WTC11 (cell line): ENCODE results near the gene CRIP2. TPM values are rescaled to one million over a fixed set of nuclear protein-coding genes. Genes with fewer than 3 reads are reported as not detected.
A peak's percentile ranks its signal among the peaks of the same experiment; 100 is the strongest.

Source experiments
- ATAC-seq: fragments of 200-7000 bp; cut with Tn5 transposase; 2 replicates; pipeline ENCODE4 v1.10.0; 2021; ENCODE audit warnings: mild to moderate bottlenecking, moderate library complexity
- CTCF ChIA-PET: fragments of 300-600 bp; sonication (Branson Sonifier 250); formaldehyde crosslinking; loops from one replicate; lab custom pipeline; 2021; ENCODE audit warnings: antibody characterized with exemption; lab: Charles Lee
- POLR2A ChIA-PET: fragments of 350-600 bp; sonication (Branson Sonifier 250); formaldehyde crosslinking; loops from one replicate; lab custom pipeline; 2021; ENCODE audit warnings: antibody characterized with exemption; lab: Charles Lee
- DNase-seq: peaks from one replicate; pipeline ENCODE4 v3.0.0; 2021; ENCODE audit warnings: low spot score
- H3K27ac Mint-ChIP-seq: 2 replicates; pipeline ENCODE4 v1.8.0; 2021; ENCODE audit warnings: mixed read lengths
- H3K27me3 Mint-ChIP-seq: 2 replicates; pipeline ENCODE4 v1.8.0; 2021; ENCODE audit warnings: low read depth, mild to moderate bottlenecking, moderate library complexity, mixed read lengths
- H3K36me3 Mint-ChIP-seq: 2 replicates; pipeline ENCODE4 v1.8.0; 2021; ENCODE audit warnings: mixed read lengths
- H3K4me1 Mint-ChIP-seq: 2 replicates; pipeline ENCODE4 v1.8.0; 2022; ENCODE audit warnings: mixed read lengths
- H3K4me3 Mint-ChIP-seq: 2 replicates; pipeline ENCODE4 v1.8.0; 2021; ENCODE audit warnings: mild to moderate bottlenecking, moderate library complexity, mixed read lengths
- H3K9me3 Mint-ChIP-seq: 2 replicates; pipeline ENCODE4 v1.8.0; 2021; ENCODE audit warnings: mixed read lengths
- CDX4 ChIP-seq: fragments of 250-450 bp; sonication (Bioruptor Pico); IDR thresholded peaks from 2 replicates; pipeline ENCODE4 v1.9.0; 2021; ENCODE audit warnings: moderate library complexity, mild to moderate bottlenecking, inconsistent platforms, borderline replicate concordance
- CREB1 ChIP-seq: sonication (generic); formaldehyde crosslinking; IDR thresholded peaks from 2 replicates; pipeline ENCODE4 v1.8.0; 2023; ENCODE audit warnings: mild to moderate bottlenecking, missing genetic modification reagents
- E2F1 ChIP-seq: sonication (generic); formaldehyde crosslinking; IDR thresholded peaks from 2 replicates; pipeline ENCODE4 v1.8.0; 2022; ENCODE audit warnings: mild to moderate bottlenecking, missing genetic modification reagents
- EMX1 ChIP-seq: fragments of 250-450 bp; sonication (Bioruptor Pico); IDR thresholded peaks from 2 replicates; pipeline ENCODE4 v1.8.0; 2021; ENCODE audit warnings: mild to moderate bottlenecking
- ESRRA ChIP-seq: sonication (generic); formaldehyde crosslinking; IDR thresholded peaks from 2 replicates; pipeline ENCODE4 v1.8.1; 2022; ENCODE audit warnings: mild to moderate bottlenecking, missing genetic modification reagents, borderline replicate concordance
- ETV6 ChIP-seq: sonication (generic); formaldehyde crosslinking; IDR thresholded peaks from 2 replicates; pipeline ENCODE4 v1.8.1; 2022; ENCODE audit warnings: mild to moderate bottlenecking, missing genetic modification reagents
- GRHL2 ChIP-seq: fragments of 250-450 bp; sonication (Bioruptor Pico); IDR thresholded peaks from 2 replicates; pipeline ENCODE4 v1.8.0; 2022; ENCODE audit warnings: mild to moderate bottlenecking, moderate library complexity; ENCODE audit not compliant: insufficient replicate concordance, severe bottlenecking
- HMGA2 ChIP-seq: fragments of 250-450 bp; sonication (Bioruptor Pico); IDR thresholded peaks from 2 replicates; pipeline ENCODE4 v1.4.0; 2021; ENCODE audit warnings: mild to moderate bottlenecking, moderate library complexity
- HMGXB4 ChIP-seq: sonication (generic); formaldehyde crosslinking; IDR thresholded peaks from 2 replicates; pipeline ENCODE4 v1.8.1; 2023; ENCODE audit warnings: mild to moderate bottlenecking, moderate library complexity, missing genetic modification reagents
- JUN ChIP-seq: sonication (generic); formaldehyde crosslinking; IDR thresholded peaks from 2 replicates; pipeline ENCODE4 v1.8.0; 2023; ENCODE audit warnings: mild to moderate bottlenecking, missing genetic modification reagents
- NFE2L1 ChIP-seq: sonication (generic); formaldehyde crosslinking; IDR thresholded peaks from 2 replicates; pipeline ENCODE4 v1.8.1; 2023; ENCODE audit warnings: missing genetic modification reagents
- NR2C2 ChIP-seq: sonication (generic); formaldehyde crosslinking; IDR thresholded peaks from 2 replicates; pipeline ENCODE4 v1.8.0; 2022; ENCODE audit warnings: mild to moderate bottlenecking, missing genetic modification reagents
- NR3C1 ChIP-seq: sonication (generic); formaldehyde crosslinking; conservative IDR thresholded peaks from 2 replicates; pipeline ENCODE4 v1.8.1; 2023; ENCODE audit warnings: low read depth, mild to moderate bottlenecking, missing genetic modification reagents
- PRDM15 ChIP-seq: sonication (generic); formaldehyde crosslinking; IDR thresholded peaks from 2 replicates; pipeline ENCODE4 v1.8.0; 2022; ENCODE audit warnings: missing genetic modification reagents
- RELA ChIP-seq: sonication (generic); formaldehyde crosslinking; IDR thresholded peaks from 2 replicates; pipeline ENCODE4 v1.8.1; 2022; ENCODE audit warnings: missing genetic modification reagents, mild to moderate bottlenecking, borderline replicate concordance
- TEAD4 ChIP-seq: sonication (generic); formaldehyde crosslinking; IDR thresholded peaks from 2 replicates; pipeline ENCODE4 v1.8.0; 2022; ENCODE audit warnings: mild to moderate bottlenecking, missing genetic modification reagents
- ZNF263 ChIP-seq: sonication (generic); formaldehyde crosslinking; IDR thresholded peaks from 2 replicates; pipeline ENCODE4 v1.8.1; 2022; ENCODE audit warnings: low read depth, mild to moderate bottlenecking, moderate library complexity, missing genetic modification reagents
- ZNF423 ChIP-seq: fragments of 250-450 bp; sonication (Bioruptor Pico); IDR thresholded peaks from 2 replicates; pipeline ENCODE4 v2.1.2; 2022; ENCODE audit warnings: mild to moderate bottlenecking, moderate library complexity
- total RNA-seq: library from RNA; stranded (reverse); gene quantifications from 3 replicates; pipeline ENCODE4 v1.2.3, GENCODE V29; 2021
- TF ChIP-seq, protein P1 (sequence below): sonication (generic); formaldehyde crosslinking; IDR thresholded peaks from 2 replicates; pipeline ENCODE4 v1.8.1; 2022; ENCODE audit warnings: mild to moderate bottlenecking, moderate library complexity, missing genetic modification reagents
- TF ChIP-seq, protein P2 (sequence below): sonication (generic); formaldehyde crosslinking; IDR thresholded peaks from 2 replicates; pipeline ENCODE4 v1.8.1; 2023; ENCODE audit warnings: mild to moderate bottlenecking, missing genetic modification reagents, moderate library complexity
- TF ChIP-seq, protein P3 (sequence below): fragments of 250-450 bp; sonication (Bioruptor Pico); IDR thresholded peaks from 2 replicates; pipeline ENCODE4 v1.9.0; 2021; ENCODE audit warnings: mild to moderate bottlenecking
- TF ChIP-seq, protein P4 (sequence below): fragments of 250-450 bp; sonication (Bioruptor Pico); conservative IDR thresholded peaks from 2 replicates; pipeline ENCODE4 v1.9.0; 2021; ENCODE audit warnings: mild to moderate bottlenecking

Gene CRIP2
- total RNA-seq, 1 experiment from 2014 or later, result 5.4 TPM

GRCh38 chr14:105478398-105479251 lies 4.0 kb downstream of the CRIP2 start:
- Mint-ChIP-seq H3K27ac (no peak overlapping the region), H3K4me1 (peaks cover 21% of the 10 kb centered on the region), H3K36me3 (no peaks in the 10 kb centered on the region), H3K27me3 (peaks cover 73% of the 10 kb centered on the region), H3K4me3 (0 out of 2 replicates have a peak overlapping the region, but pooled peaks have one; percentile 50), H3K9me3 (no peaks in the 10 kb centered on the region)
- no peak for TF ChIP-seq ESRRA (CRISPR knock-in tag)
- TF ChIP-seq NR2C2 (CRISPR knock-in tag), result no peak
- TF ChIP-seq, protein P1, sequence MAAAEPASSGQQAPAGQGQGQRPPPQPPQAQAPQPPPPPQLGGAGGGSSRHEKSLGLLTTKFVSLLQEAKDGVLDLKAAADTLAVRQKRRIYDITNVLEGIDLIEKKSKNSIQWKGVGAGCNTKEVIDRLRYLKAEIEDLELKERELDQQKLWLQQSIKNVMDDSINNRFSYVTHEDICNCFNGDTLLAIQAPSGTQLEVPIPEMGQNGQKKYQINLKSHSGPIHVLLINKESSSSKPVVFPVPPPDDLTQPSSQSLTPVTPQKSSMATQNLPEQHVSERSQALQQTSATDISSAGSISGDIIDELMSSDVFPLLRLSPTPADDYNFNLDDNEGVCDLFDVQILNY (CRISPR knock-in tag), result no peak
- TF ChIP-seq ZNF423 (CRISPR knock-in tag), result no peak
- no peak for TF ChIP-seq GRHL2 (CRISPR knock-in tag)
- no peak for TF ChIP-seq CREB1 (CRISPR knock-in tag)
- no peak for TF ChIP-seq HMGA2
- no peak for TF ChIP-seq NFE2L1 (CRISPR knock-in tag)
- TF ChIP-seq, protein P2, sequence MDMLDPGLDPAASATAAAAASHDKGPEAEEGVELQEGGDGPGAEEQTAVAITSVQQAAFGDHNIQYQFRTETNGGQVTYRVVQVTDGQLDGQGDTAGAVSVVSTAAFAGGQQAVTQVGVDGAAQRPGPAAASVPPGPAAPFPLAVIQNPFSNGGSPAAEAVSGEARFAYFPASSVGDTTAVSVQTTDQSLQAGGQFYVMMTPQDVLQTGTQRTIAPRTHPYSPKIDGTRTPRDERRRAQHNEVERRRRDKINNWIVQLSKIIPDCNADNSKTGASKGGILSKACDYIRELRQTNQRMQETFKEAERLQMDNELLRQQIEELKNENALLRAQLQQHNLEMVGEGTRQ (CRISPR knock-in tag), result no peak
- TF ChIP-seq HMGXB4, result no peak
- no peak for TF ChIP-seq NR3C1
- TF ChIP-seq ZNF263 (CRISPR knock-in tag), result no peak
- no peak for TF ChIP-seq JUN (CRISPR knock-in tag)
- DNase-seq (no peak), ATAC-seq (no peak)
- ChIA-PET POLR2A (no interaction called here), CTCF (interaction anchor here (0.7 to 1.8 kb wide), 5 partner anchors 9 to 310 kb away, joined by 4 to 17 read pairs (median 8); partner anchors contain the start of gene JAG2)

DNA sequence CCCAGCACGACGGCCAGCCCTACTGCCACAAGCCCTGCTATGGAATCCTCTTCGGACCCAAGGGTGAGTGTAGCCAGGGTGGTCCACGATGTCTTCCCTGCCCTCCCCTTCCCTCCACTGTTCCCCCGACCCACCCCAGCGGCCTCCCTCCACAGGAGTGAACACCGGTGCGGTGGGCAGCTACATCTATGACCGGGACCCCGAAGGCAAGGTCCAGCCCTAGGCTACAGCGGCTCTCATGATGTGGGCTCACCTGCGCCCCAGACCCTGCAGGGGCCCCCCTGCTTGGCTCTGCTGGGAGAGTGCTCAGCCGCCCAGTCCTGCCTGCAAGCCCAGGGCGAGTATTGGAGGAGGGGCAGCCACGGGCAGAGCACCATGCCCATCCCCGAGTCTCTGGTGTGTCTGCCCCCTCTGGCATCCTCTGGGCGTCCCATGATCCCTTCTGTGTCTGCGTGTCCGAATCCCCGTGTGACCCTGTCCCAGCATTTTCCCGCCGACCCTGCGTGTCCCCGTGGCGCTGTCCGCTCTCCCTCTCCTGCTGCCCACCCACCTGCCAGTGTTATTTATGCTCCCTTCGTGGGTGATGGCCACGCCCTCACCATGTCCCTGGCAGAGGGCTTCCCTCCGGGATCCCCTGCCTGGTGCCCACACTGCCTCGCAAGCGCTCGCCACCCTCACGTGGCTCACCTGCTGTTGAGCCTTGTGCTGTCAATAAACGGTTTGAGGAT lies 5.0 kb downstream of the CRIP2 start:
- H3K4me3 Mint-ChIP-seq, result peak overlapping the region; percentile 50
- no peak for TF ChIP-seq CDX4 (CRISPR knock-in tag)
- TF ChIP-seq PRDM15 (CRISPR knock-in tag), result no peak
- no peak for TF ChIP-seq EMX1 (CRISPR knock-in tag)
- TF ChIP-seq, protein P3, sequence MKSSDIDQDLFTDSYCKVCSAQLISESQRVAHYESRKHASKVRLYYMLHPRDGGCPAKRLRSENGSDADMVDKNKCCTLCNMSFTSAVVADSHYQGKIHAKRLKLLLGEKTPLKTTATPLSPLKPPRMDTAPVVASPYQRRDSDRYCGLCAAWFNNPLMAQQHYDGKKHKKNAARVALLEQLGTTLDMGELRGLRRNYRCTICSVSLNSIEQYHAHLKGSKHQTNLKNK (CRISPR knock-in tag), result no peak
- no peak for TF ChIP-seq ETV6
- TF ChIP-seq, protein P4, sequence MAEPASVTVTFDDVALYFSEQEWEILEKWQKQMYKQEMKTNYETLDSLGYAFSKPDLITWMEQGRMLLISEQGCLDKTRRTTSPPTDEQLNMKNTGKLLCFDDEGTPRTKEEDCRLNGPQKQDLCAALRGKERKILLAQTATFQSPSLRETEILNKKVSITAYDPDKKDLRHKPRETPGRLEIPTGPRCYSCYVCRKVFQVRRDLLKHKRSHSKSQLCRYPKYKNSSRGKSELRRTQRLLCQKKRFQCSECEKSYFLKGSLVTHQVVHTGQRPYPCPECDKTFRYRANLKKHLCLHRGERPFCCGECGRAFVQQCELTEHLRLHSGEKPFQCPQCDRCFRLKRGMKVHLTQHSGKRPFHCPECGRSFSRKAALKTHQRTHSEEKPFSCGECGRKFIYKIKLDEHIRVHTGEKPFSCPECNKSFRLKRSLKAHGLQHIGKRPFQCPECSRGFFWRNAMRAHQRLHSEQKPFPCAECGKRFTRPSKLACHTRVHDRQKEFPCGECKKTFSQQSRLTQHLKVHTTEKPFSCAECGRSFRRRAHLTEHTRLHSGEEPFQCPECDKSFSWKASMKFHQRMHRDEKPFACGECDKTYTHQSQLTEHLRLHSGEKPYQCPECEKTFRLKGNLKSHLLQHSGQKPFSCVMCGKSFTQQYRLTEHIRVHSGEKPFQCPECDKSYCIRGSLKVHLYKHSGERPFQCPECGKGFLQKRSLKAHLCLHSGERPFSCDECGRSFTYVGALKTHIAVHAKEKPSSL (CRISPR knock-in tag), result no peak
- TF ChIP-seq E2F1 (CRISPR knock-in tag), result no peak
- no peak for TF ChIP-seq TEAD4
- TF ChIP-seq RELA (CRISPR knock-in tag), result no peak

More for the DNA sequence above, 5.0 kb downstream of the CRIP2 start:
- Mint-ChIP-seq H3K36me3 (no peaks in the 10 kb centered on the region), H3K4me1 (peaks cover 21% of the 10 kb centered on the region), H3K27me3 (peaks cover 81% of the 10 kb centered on the region), H3K27ac (no peak overlapping the region), H3K9me3 (no peaks in the 10 kb centered on the region)
- POLR2A ChIA-PET, result no interaction called here
- DNase-seq, result no peak
- CTCF ChIA-PET, result interaction anchor here (0.7 to 5.1 kb wide), 6 partner anchors 9 to 311 kb away, joined by 4 to 116 read pairs (median 8); partner anchors contain the start of gene JAG2
- ATAC-seq, result no peak
